LNCaP clone FGC (cell line): ENCODE measurements around the gene CDX1.

Experiments
- DNase-seq: peaks from one replicate; pipeline ENCODE4 v3.0.0-alpha.2; 2011; ENCODE audit warnings: low read depth
- H3K4me3 ChIP-seq: 2 replicates; pipeline ENCODE4 v1.5.1; 2011; ENCODE audit warnings: mild to moderate bottlenecking, low read depth, low read length, control low read depth
- TF ChIP-seq, protein P1 (sequence below): IDR thresholded peaks from 2 replicates; pipeline ENCODE4 v1.5.1; 2012; ENCODE audit warnings: mild to moderate bottlenecking; ENCODE audit not compliant: control insufficient read depth, insufficient read depth; ENCODE audit errors: extremely low read depth

The CDX1 gene

GRCh38 chr5:150136305-150137167 is 30.0 kb upstream of the CDX1 start:
- TF ChIP-seq, protein P1, sequence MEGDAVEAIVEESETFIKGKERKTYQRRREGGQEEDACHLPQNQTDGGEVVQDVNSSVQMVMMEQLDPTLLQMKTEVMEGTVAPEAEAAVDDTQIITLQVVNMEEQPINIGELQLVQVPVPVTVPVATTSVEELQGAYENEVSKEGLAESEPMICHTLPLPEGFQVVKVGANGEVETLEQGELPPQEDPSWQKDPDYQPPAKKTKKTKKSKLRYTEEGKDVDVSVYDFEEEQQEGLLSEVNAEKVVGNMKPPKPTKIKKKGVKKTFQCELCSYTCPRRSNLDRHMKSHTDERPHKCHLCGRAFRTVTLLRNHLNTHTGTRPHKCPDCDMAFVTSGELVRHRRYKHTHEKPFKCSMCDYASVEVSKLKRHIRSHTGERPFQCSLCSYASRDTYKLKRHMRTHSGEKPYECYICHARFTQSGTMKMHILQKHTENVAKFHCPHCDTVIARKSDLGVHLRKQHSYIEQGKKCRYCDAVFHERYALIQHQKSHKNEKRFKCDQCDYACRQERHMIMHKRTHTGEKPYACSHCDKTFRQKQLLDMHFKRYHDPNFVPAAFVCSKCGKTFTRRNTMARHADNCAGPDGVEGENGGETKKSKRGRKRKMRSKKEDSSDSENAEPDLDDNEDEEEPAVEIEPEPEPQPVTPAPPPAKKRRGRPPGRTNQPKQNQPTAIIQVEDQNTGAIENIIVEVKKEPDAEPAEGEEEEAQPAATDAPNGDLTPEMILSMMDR, result no peak
- DNase-seq, result no peak

DNA sequence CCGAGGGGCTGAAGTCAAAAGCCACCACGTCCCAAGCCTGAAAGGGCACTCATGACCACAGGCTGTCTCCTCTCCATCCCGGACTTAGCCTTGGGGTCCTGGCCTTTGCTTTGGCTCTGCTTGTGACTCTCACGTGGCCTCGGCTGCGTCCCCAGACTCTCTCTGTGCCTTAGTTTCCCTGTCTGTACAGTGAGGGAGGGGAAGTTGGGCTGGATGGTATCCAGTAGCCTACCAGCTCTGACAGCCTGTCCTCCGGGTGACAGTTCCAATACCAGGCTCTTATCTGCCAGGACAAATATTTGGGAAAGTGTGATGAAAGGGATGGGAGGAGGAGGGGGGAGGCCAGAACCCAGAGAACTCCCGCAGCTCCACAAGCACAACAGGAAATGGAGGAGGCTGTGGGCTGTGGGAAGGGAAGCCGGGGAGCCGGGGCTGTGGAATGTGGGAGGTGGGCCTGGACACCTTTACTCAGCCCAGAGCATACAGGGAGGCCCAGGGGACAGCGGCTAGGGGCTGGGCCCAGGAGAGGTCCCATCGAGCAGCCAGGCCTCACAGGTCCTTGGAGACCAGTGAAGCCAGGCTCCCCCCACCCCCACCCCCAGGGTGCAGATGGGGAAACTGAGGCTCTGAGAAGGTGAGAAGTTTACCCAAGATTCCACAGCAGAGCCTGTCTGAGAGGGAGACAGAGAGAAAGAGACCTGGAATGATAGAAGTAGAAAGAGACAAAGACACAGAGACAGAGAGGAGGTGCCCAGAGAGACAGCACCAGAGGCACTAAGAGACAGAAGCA is 29.2 kb upstream of the CDX1 start:
- TF ChIP-seq, protein P1, result no peak
- H3K4me3 ChIP-seq, result no peak overlapping the region
- peak; percentile 59 for DNase-seq

More at GRCh38 chr5:150136305-150137167, 30.0 kb upstream of the CDX1 start:
- H3K4me3 ChIP-seq, result no peak overlapping the region

- no peak for DNase-seq
- TF ChIP-seq, protein P1, result no peak
- H3K4me3 ChIP-seq, result no peak overlapping the region
Measured at GRCh38 chr5:150137997-150138396, 28.6 kb upstream of the CDX1 start.

DNA sequence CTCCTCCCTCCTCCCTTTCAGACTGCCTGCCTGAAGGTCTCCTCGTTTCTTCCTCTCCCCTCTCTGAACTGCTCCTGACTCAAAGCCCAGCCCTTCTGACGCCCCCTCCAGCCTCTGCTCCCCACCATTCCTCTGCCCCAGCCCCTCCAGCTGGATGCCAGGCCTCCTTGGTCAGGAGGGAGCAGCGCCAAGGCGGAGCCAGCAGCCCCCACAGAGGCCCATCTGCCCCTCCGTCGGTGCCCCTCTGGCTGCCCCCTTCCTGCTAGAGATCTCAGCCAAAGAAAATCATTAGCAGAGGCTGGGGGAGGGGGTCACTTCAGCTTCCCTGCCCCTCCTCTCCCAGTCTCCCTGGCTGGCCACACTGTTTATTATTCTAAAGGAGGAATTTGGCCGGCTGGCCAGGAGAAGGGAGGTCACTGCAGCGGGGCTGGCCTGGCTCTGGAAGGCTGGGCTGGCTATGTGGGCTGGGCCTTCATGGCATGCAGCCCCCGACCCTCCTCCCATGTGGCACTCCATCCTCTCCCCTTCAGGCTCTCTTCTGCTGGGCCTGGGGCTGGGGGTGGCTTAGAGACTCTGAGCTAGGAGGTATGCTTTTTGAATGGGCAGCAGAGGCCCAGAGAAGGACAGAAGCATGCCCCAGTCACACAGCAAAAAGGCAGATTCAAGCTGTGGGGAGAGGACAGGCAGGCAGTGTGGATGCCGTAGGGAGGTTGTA is 27.9 kb upstream of the CDX1 start:
- H3K4me3 ChIP-seq, result no peak overlapping the region
- DNase-seq, result no peak
- TF ChIP-seq, protein P1, result no peak

GRCh38 chr5:150139334-150139733 is 27.2 kb upstream of the CDX1 start:
- TF ChIP-seq, protein P1, result no peak
- no peak for DNase-seq
- H3K4me3 ChIP-seq, result no peak overlapping the region

- DNase-seq, result no peak
- TF ChIP-seq, protein P1, result no peak
- no peak overlapping the region for H3K4me3 ChIP-seq
Measured at GRCh38 chr5:150140830-150141229, 25.7 kb upstream of the CDX1 start.
